A673 (cell line): ENCODE data around the gene IFT52. TPM values are rescaled to one million over a fixed set of nuclear protein-coding genes. Genes with fewer than 3 reads are reported as not detected.

Experiments used
- Bru-seq: library from RNA; stranded (reverse); fragments of 400-500 nt; gene quantifications from one replicate; lab custom pipeline; 2021; lab: Mats Ljungman, UMichigan
- BruChase-seq, 2 experiments: library from RNA; stranded (reverse); fragments of 400-500 nt; gene quantifications; one replicate each; lab custom pipeline; 2021; lab: Mats Ljungman, UMichigan
- BruUV-seq: library from RNA; stranded (reverse); fragments of 400-500 nt; replicated peaks from 2 replicates; lab custom pipeline; 2021; lab: Mats Ljungman, UMichigan
- CTCF ChIA-PET: fragments of 300-600 bp; sonication (Branson Sonifier 250); formaldehyde crosslinking; loops from one replicate; lab custom pipeline; 2022; ENCODE audit warnings: antibody characterized with exemption; lab: Charles Lee
- POLR2A ChIA-PET: fragments of 300-600 bp; sonication (Branson Sonifier 250); formaldehyde crosslinking; loops from one replicate; lab custom pipeline; 2022; ENCODE audit warnings: antibody characterized with exemption; ENCODE audit not compliant: low non-redundant PET; lab: Charles Lee
- DNase-seq: peaks from one replicate; pipeline ENCODE4 v3.0.0-alpha.2; 2015; ENCODE audit warnings: low spot score
- H3K27ac ChIP-seq: fragments of 200-600 bp; sonication (generic); 2 replicates; pipeline ENCODE4 v1.5.1; 2016; ENCODE audit warnings: mixed run types, low read depth, mild to moderate bottlenecking, mixed read lengths, antibody characterized with exemption, low read length; ENCODE audit not compliant: poor library complexity, severe bottlenecking
- H3K27me3 ChIP-seq: fragments of 200-600 bp; sonication (generic); replicated peaks from 2 replicates; pipeline ENCODE4 v1.6.1; 2017; ENCODE audit warnings: mixed run types, low read depth, mild to moderate bottlenecking, mixed read lengths, antibody characterized with exemption, low read length; ENCODE audit not compliant: insufficient read depth, poor library complexity
- H3K36me3 ChIP-seq: fragments of 200-600 bp; sonication (generic); 2 replicates; pipeline ENCODE4 v1.6.1; 2016; ENCODE audit warnings: mixed run types, mild to moderate bottlenecking, mixed read lengths, antibody characterized with exemption, low read length; ENCODE audit not compliant: insufficient read depth, poor library complexity, severe bottlenecking
- H3K4me1 ChIP-seq: fragments of 200-600 bp; sonication (generic); 2 replicates; pipeline ENCODE4 v1.6.1; 2017; ENCODE audit warnings: mixed run types, mild to moderate bottlenecking, mixed read lengths, antibody characterized with exemption, low read length; ENCODE audit not compliant: insufficient read depth, poor library complexity, severe bottlenecking
- H3K4me3 ChIP-seq: fragments of 200-600 bp; sonication (generic); 2 replicates; pipeline ENCODE4 v1.5.1; 2016; ENCODE audit warnings: low read depth, mixed run types, mild to moderate bottlenecking, mixed read lengths, low read length; ENCODE audit not compliant: poor library complexity, severe bottlenecking
- H3K9me3 ChIP-seq: fragments of 200-600 bp; sonication (generic); 2 replicates; pipeline ENCODE4 v1.6.1; 2016; ENCODE audit warnings: mixed run types, low read depth, mild to moderate bottlenecking, mixed read lengths, antibody characterized with exemption, low read length; ENCODE audit not compliant: poor library complexity, severe bottlenecking
- EZH2 ChIP-seq: fragments of 200-600 bp; sonication (generic); IDR thresholded peaks from 2 replicates; pipeline ENCODE4 v1.6.1; 2017; ENCODE audit warnings: borderline replicate concordance, low read depth, mild to moderate bottlenecking, mixed read lengths, antibody characterized with exemption, low read length; ENCODE audit not compliant: poor library complexity, severe bottlenecking
- intact Hi-C: fragments of 100-400 bp; cut with micrococcal nuclease; formaldehyde crosslinking; loops from one replicate; pipeline ENCODE4 v1.10.0; 2022; ENCODE audit not compliant: unreplicated experiment
- long read RNA-seq: library from polyadenylated mRNA; stranded (forward); transcript quantifications from one replicate; pipeline ENCODE4 v2.0.0, GENCODE V29; 2022
- total RNA-seq: library from RNA; stranded (reverse); gene quantifications from 2 replicates; pipeline ENCODE4 v1.2.3, GENCODE V29; 2021
- TF ChIP-seq, protein P1 (sequence below): fragments of 300-800, 200-600 bp; sonication (generic); conservative IDR thresholded peaks from 2 replicates; pipeline ENCODE4 v1.5.1; 2017; ENCODE audit warnings: low read depth, mild to moderate bottlenecking, antibody characterized with exemption, low read length, moderate library complexity, mixed read lengths

IFT52 gene, protein sequence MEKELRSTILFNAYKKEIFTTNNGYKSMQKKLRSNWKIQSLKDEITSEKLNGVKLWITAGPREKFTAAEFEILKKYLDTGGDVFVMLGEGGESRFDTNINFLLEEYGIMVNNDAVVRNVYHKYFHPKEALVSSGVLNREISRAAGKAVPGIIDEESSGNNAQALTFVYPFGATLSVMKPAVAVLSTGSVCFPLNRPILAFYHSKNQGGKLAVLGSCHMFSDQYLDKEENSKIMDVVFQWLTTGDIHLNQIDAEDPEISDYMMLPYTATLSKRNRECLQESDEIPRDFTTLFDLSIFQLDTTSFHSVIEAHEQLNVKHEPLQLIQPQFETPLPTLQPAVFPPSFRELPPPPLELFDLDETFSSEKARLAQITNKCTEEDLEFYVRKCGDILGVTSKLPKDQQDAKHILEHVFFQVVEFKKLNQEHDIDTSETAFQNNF
- total RNA-seq (44.3 and 49.6 TPM in 2 replicates), Bru-seq, nascent RNA (percentile 59 among the genes with signal in this experiment), BruChase-seq, experiment 1, labeled RNA remaining after a 2-hour chase (percentile 58 among the genes with signal in this experiment), BruChase-seq, experiment 2, labeled RNA remaining after a 6-hour chase (percentile 62 among the genes with signal in this experiment)
- long read RNA-seq, transcript IFT52-202 (14 exons, 1,599 nt) = major isoform, 41 of 92 reads
- long read RNA-seq, transcript IFT52-201 (14 exons, 1,757 nt) = minor isoform, 36 of 92 reads
- long read RNA-seq, partial matches to known transcripts = 3 of 92 reads
- long read RNA-seq, other reads (novel, unspliced or antisense) = 12 of 92 reads

DNA sequence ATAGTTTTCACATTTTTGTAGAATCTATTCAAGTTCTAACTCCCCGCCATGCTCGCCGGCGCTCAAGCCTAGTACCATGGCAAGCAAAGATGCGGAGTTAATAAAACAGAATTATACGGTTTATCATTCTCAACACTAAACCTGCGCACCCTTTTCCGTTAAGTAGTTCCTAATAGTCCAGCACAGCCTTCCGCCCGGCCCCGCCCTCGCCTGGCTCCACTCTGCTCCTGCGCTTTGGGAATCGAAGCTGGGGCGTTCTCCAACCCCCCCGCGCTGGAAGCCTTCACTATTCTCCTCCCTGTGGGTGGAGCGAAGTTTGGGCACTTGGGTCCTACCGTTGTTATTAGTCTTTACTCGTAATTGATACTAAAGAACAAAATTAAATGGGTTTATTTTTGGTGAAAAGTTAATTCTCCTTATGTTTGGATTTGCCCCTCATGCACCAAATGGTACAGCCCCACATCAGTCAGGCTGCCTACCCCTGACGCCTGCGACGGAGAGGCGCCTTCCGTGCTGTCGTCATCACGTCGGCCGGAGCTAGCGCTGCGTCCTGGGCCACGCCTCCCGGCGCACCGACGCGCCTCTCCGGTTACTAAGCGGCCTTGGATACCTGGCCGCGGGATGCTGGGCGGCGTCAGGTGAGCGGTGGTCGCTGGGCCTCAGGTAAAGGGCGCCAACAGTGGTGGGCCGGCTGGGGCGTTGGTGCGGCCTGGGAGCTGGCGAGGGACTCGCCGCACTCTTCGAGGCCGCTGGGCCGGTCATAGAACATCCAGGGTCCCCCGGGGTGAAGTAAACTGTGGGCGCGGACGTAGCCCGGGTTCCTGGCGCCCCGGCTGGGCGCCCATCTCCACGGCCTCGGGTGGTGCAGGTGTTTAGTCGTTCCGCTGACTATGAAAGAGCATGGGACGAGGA, at the start of gene IFT52:
Gene IFT52 (plus strand): TSS at position 546 of the 912 bp plus-strand sequence. CDS start 3,762 bp downstream, outside the sequence.
- CTCF ChIA-PET = interaction anchor here (0.6 kb wide), 1 partner anchor 52 kb away, joined by 3 read pairs; no protein-coding TSS in a partner anchor
- peaks cover 6% of the 10 kb centered on the region for H3K4me1 ChIP-seq
- intact Hi-C loops = no loop called here
- H3K36me3 ChIP-seq = peaks cover 5% of the 10 kb centered on the region
- H3K9me3 ChIP-seq = no peaks in the 10 kb centered on the region
- no TSS peak for BruUV-seq
- H3K27ac ChIP-seq = peak within 1 kb of the TSS; percentile 97
- DNase-seq = peak; percentile 95
- POLR2A ChIA-PET = interaction anchor here (0.6 kb wide), 2 partner anchors 77 to 81 kb away, joined by 3 to 20 read pairs; no protein-coding TSS in a partner anchor
- no peaks in the 10 kb centered on the region for H3K27me3 ChIP-seq
- TF ChIP-seq, protein P1, sequence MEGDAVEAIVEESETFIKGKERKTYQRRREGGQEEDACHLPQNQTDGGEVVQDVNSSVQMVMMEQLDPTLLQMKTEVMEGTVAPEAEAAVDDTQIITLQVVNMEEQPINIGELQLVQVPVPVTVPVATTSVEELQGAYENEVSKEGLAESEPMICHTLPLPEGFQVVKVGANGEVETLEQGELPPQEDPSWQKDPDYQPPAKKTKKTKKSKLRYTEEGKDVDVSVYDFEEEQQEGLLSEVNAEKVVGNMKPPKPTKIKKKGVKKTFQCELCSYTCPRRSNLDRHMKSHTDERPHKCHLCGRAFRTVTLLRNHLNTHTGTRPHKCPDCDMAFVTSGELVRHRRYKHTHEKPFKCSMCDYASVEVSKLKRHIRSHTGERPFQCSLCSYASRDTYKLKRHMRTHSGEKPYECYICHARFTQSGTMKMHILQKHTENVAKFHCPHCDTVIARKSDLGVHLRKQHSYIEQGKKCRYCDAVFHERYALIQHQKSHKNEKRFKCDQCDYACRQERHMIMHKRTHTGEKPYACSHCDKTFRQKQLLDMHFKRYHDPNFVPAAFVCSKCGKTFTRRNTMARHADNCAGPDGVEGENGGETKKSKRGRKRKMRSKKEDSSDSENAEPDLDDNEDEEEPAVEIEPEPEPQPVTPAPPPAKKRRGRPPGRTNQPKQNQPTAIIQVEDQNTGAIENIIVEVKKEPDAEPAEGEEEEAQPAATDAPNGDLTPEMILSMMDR = no peak
- no peak for TF ChIP-seq EZH2
- H3K4me3 ChIP-seq = peak within 1 kb of the TSS; percentile 88

DNA sequence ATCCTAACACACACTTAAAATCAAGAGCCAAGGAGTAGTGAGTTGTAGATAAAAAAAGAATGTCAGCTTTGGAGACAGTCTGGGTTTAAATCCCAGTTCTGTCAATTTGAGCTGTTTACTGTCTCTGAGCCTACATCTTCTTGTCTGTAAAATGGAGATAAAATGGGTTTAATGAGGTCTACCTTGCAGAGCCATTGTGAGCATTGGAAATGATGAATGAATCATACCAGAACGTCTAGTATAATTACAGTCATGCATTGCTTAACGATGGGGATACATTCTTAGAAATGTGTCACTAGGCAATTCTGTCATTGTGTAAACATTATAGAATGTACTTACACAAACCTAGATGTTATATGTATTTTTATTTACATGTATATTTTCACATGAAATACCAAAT, 49.5 kb upstream of the IFT52 start:
- no peak for TF ChIP-seq EZH2
- TF ChIP-seq, protein P1 = no peak
- Histone ChIP-seq H3K4me1 (no peaks in the 10 kb centered on the region), H3K9me3 (no peaks in the 10 kb centered on the region), H3K27me3 (no peaks in the 10 kb centered on the region), H3K4me3 (no peak overlapping the region), H3K27ac (no peak overlapping the region), H3K36me3 (no peaks in the 10 kb centered on the region)
- POLR2A ChIA-PET = no interaction called here
- BruUV-seq = no TSS peak
- CTCF ChIA-PET = no interaction called here
- DNase-seq = no peak
- intact Hi-C loops = no loop called here

DNA sequence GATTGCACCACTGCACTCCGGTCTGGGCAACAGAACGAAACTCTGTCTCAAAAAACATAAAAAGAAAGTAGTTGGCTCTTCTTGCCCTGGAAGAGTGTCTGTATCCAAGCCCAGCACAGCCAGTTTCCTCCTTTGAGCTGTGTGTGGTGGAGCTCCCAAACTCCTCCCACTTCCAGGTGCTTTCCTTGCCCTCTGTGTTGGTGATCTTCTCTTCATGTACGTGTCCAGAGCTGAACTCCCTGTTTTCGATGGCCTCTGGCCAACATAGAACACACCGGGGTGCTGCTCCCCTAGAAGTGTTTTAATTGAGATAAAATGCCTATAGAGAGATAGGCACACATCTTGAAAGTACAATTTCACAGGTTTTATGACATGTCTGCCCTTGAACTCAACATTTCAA, 48.6 kb upstream of the IFT52 start:
- Histone ChIP-seq H3K27me3 (no peaks in the 10 kb centered on the region), H3K27ac (no peak overlapping the region), H3K4me1 (no peaks in the 10 kb centered on the region), H3K36me3 (no peaks in the 10 kb centered on the region), H3K9me3 (no peaks in the 10 kb centered on the region), H3K4me3 (no peak overlapping the region)
- CTCF ChIA-PET = no interaction called here
- POLR2A ChIA-PET = no interaction called here
- no peak for DNase-seq
- TF ChIP-seq EZH2 = no peak
- TF ChIP-seq, protein P1 = no peak
- no TSS peak for BruUV-seq
- intact Hi-C loops = no loop called here
